Stimulated activated CD4-positive, alpha-beta T cell treated with anti-CD3 and anti-CD28 coated beads, Interleukin-2, amount 100 ng/mL, for 48 hours (primary cell): ENCODE measurements around the gene PORCN.

Experiments
- DNase-seq, 2 donors: peaks; one replicate each; pipeline ENCODE4 v3.0.0-alpha.2; 2020

Gene PORCN

DNA sequence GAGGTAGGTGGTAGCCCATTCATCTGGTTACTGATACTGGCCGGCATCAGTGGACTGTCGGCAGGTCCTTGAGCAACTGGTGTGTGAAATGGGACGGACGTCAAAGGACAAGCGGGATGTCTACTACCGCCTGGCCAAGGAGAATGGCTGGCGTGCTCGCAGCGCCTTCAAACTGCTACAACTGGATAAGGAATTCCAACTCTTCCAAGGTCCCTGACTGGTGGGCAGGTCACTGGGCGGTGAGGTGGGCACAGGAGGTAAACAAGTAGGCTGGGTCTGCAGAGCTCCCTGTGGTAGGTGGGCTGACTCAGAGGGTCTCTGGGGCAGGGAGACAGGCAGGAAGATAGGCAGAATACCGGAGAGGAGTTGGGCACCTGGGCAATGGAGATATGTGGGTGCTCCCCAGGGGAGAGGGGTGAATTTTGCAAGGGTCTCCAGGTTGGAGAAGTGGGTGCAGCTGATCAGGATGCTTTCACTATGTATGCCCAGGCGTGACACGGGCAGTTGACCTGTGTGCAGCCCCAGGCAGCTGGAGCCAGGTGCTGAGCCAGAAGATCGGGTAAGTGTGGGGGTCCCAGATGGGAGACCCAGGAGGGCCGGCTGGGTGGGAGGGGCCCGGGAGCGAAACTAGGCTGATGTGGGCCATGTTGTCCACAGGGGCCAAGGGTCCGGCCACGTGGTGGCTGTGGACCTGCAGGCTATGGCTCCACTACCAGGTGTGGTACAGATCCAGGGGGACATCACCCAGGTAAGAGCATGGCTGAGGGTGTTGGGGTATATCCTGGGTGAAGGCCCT, 30.6 kb upstream of the PORCN start:
- DNase-seq: no peak

DNA sequence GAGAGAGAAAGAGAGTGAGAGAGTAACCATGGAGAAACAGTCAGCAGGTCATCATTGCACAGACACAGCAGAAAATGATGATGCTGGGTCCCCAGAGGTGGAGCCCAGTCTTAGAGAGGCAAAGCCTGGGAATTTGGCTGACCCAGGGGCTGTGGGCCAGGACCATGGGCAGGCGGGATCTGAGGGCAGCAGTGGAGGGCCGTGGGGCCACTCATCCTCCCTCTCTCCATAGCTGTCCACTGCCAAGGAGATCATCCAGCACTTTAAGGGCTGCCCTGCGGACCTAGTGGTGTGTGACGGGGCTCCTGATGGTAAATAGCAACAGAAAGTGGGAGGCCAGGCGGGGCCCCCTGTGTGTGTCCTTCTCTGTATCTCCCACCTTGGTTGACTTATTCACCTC, 30.0 kb upstream of the PORCN start:
- no peak for DNase-seq

DNA sequence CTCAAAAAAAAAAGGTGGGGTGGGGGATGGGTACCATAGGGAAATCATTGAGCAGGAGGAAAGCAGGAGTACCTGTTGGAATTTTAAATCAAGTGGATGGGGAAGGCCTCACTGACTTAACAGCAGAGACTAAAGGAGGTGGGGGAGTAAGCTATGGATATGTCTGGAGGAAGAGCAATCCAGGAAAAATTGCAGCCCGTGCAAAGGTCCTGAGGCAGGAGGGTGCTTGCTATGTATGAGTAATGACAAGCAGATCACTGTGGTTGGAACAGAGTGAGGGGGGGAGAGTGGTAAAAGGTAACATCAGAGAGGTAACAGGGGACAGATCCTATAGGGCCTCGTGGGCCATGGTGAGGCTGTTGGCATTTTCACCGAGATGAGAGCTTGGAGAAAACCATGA, 28.6 kb upstream of the PORCN start:
- no peak for DNase-seq

DNA sequence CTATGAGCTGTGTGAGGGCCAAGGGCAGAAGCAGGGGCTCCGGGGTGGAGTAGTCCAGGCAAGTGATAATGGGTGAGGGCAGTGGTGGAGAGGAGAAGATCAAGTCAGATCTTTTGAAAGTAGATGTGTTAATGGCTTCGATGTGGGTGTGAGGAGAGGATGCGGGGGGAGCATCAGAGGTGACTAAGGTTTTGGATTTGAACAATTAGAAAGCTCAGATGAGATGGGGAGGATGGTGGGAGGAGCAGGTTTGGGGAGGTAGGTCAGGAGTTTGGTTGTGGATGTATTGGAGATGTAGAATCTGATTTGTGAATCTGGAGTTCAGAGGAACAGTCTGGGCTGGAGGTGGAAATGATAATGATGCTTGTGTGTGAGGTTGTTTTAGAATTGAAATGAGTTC, 28.2 kb upstream of the PORCN start:
- no peak for DNase-seq

DNA sequence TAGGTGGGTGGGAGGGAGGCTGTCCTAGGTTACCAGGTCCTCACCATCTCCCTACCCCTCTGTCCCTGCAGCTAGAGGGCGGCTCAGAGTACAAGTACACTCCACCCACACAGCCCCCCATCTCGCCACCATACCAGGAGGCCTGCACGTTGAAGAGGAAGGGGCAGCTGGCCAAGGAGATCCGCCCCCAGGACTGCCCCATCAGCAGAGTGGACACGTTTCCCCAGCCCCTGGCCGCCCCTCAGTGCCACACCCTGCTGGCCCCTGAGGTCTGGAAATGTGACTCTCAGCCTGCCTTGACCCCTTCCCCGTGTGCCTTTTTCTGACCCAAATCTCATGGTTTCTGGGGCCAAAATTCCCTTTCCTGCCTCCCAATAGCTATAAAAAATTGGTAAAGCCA, 26.3 kb upstream of the PORCN start:
- DNase-seq: no peak

DNA sequence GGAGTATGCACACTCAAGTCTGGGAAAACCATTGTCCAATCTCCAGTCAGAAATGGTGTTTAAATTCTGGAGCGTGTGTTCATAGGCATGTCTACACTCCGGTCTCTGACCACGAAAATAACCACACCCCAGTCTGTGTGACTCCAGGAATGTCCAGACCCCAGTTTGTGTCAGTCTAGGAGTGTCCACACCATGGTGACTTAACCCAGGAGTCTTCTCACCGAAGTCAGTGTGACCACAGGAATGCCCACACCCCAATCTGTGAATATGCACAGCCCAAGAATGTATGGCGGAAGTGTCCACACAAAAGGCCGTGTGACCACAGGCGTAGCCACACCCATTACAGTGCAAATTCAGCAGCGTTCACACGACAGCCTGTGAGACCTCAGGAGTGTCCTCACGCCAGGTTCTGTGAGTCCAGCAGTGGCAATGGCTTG, 21.4 kb upstream of the PORCN start:
- no peak for DNase-seq

DNA sequence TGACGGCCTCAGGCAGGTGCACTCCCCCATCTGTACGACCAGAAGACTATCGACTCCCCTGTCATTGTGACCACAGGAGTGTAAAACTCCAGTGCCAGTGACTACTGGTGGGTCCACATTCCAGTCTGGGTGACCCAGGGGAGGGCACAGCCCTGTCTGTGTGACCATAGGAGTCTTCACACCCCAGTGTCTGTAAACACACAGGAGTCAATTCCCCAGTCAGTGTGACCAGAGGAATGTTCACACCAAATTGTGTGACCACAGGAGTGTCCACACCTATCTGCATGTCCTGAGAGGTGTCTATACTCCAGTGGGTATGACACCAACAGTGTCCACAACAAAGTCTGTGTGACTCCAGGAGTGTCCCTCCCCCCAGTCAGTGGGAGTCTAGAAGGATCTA, 20.8 kb upstream of the PORCN start:
- no peak for DNase-seq

DNA sequence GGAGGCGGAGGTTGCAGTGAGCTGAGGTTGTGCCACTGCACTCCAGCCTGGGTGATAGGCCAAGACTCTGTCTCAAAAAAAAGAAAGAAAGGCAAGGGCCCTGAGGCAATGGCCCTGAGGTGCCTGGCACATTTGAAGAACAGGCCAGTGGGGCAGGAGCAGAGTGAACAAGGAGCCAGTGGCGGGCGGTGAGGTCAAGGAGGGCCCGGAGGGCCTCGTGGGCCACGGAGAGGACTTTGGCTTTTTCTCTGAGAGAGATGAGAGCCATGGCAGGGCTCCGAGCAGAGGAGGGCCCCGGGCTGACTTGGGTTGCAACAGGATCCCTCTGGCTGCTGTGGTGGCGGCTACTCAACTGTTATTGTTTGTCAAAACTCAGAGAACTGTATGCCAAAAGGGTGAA, 19.5 kb upstream of the PORCN start:
- DNase-seq: no peak

DNA sequence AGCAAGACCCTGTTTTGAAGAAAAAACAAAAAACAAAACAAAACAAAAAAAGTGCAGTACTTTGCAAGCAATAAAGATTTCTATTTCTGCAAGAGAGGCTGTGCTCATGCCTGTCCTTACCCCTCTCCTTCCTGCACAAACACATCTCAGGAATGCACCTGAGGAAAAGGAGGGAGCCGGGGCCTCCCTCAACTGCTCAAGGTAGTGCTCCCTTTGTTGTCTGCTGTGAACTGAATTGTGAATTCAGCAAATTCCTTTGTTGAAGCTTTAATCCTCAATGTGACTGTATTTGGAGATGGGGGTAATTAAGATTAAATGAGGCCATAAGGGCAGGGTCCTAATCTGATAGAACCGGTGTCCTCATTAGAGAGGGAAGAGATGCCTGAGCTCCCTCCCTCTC, 18.9 kb upstream of the PORCN start:
- no peak for DNase-seq

DNA sequence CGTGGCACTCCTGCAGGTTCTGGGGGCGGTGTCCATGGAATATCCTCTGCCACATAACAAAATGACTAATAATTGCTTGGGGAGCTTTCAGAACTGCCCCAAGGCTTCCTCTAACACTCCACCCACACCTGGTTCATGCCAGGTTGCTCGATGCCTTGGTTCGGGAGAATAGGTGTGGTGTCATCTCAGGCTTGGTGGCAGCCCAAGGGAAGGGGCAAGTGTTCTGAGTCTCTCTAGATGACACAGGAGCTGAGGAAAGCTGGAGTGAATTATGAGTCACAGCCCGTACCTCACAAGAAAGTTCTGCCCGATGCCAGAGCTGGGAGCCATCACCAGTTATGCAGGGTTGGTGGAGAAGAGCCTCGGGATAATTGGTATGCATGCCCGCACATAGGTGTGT, 18.1 kb upstream of the PORCN start:
- no peak for DNase-seq

DNA sequence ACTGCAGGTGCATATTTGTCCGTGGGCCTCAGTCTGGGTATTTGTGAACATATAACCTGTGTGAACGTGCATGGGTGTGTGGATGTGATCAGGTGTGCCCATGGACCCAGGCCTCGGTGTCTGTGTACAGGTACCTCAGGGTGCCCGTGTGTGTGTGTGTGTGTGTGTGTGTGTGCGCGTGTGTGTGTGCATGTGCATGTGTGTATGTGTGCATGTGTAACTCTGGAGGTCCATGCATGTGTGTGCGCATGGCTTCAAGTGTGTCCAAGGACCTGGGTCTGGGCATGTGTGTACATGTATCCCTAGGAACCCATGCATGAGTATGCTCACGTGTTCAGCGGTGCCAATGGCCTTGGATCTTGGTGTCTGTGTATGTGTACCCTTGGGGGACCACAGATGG, 17.0 kb upstream of the PORCN start:
- DNase-seq: no peak

DNA sequence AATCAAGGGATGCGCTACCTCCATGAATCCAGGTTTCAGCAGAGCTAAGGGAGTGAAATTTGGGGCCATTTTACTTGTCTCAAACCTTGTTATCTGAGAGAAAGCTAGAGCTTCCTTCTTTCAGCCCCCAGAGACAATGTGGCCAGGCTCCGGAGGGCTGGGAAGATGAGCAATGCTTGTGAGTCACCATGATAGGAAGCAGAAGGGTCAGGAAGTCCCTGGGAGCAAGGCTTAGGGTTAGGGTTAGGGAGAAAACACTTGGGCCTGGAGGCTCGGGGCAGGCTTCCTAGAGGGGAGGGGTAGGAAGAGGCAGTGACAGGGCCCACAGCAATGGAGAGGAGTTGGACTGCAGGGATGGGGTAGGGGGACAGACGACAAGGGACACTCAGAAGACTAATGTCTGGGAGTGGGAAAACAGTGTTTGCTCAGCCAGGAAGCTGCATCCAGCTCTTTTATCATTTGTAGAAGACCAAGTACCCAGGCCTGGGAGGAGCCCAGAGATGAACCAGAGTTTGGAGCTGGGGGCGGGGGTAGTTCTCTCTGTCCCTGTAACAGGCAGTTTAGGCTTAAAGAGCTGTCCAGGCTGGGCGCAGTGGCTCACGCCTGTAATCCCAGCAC, 16.4 kb upstream of the PORCN start:
- no peak for DNase-seq

DNA sequence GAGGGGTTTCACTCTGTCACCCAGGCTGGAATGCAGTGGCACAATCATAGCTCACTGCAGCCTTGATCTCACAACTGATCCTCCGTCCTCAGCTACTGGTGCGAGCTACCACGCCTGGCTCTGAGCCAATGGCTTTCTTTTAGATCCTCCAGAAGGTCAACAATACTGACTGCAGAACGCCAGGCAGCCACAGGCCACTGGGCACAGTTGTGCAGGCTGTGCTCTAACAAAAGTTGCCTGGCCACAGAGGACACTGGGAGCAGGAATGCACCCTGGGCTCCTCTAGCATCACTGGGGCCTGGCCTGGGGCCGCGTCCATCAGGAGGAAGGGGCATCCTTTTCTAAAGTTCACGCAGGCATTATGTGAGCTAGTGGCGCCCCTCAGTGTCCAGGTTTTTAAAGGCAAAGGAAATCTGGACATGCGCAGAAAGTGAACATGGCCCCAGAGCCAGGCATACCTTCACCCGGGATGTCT, 14.9 kb upstream of the PORCN start:
- no peak for DNase-seq

DNA sequence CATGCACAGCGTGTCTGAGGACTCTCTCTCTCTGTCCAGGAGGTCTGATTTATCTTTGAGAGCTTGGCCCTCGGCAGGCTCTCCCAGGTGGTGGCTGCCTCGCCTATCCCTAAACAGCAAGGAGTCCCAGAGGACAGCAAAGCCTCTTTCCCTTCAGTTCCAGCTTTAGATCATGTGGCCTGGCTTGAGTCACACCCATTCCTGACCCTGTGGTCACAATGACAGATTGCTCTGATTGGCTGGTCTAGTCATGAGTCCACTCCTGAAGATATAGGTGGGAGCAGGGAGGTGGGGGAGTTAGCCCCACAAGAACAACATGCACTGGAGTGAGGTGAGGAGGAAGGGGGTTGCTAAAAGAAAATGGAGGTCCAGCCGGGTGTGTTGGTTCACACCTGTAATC, 12.1 kb upstream of the PORCN start:
- no peak for DNase-seq

DNA sequence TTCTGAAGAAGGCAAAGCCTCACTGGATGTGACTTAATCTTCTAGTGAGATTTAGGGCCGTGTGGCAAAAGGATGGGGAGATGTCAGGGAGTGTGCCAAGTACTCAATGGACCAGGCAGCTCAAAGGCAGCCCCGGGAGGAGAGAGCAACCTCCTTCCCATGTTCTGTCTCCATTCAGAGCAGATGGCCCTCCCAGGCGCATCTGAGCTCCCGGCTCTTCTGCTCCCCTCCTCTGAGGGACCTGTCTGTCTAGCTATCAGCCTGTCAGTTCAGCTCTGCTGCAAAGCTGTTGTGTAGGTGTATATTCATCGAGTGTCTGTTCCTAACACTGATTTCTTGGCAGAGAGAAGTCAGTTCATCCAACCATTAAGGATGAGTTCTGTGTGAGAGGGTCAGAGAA, 10.9 kb upstream of the PORCN start:
- DNase-seq: no peak

DNA sequence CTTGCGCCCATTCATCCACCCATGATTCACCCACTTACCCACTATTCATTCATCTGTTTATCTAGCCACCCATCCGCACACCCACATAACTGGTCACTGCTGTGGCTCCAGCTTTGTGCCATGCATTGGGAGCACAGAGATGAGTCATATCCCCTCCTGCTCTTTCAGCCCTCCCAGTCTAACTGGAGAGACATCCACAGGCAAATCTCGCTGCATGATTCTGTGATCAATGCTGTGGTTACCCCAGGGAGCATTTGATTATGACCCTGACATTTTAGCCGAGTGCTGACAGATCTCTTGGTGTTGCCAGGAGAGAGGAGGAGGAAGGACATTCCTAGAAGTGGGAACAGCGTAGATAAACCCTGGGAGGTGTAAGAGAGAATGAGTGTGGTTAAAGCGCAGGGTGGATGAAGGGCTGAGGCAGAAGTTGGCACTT, 10.4 kb upstream of the PORCN start:
- DNase-seq: no peak

DNA sequence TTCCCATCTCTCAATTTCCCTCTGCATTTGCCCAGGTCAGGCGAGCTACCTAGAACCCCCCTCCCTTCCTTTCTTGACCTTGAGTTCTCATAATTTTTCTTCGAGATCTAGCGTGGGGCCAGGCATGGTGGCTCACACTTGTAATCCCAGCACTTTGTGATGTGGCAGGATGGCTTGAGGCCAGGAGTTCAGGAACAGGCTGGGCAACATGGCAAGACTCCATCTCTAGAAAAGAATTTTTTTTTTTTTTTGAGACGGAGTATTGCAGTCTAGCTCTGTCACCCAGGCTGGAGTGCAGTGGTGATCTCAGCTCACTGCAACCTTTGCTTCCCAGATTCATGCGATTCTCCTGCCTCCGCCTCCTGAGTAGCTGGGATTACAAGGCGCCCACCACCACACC, 4.5 kb upstream of the PORCN start:
- DNase-seq: no peak

DNA sequence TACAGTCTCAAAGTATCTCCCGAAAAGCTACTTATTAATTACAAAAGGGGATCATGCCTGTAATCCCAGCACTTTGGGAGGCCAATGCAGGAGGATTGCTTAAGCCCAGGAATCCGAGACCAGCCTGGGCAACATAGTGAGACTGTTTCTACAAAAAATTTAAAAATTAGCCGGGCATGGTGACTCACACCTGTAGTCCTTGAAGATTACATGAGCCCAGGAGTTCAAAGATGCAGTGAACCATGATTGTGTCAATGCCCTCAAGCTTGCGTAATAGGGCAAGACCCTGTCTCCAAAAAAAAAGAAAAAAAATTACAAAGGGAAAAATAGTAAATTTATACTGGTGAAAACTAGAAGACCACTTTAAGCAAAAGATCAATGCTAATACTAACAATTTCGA, 3.3 kb upstream of the PORCN start:
- DNase-seq: no peak

DNA sequence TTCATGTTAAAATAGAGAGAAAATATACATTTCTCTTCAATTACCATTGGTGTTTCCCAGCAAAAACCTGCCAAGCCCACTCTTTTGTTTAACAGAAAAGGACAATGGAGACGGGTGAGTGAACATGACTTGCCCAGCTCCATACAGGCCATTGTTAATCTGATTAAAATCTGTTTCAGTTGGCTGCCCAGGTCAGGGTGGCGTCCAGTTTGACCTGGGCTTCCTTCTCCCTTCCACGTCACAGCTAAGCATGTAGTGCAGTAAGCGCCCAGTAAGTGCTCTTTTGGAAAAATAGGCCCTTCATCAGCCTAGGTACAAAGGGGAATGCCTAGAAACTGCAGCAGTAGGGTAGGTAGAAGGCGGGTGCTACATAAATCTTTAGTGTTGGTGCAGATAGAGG, 1.5 kb upstream of the PORCN start:
- no peak for DNase-seq

DNA sequence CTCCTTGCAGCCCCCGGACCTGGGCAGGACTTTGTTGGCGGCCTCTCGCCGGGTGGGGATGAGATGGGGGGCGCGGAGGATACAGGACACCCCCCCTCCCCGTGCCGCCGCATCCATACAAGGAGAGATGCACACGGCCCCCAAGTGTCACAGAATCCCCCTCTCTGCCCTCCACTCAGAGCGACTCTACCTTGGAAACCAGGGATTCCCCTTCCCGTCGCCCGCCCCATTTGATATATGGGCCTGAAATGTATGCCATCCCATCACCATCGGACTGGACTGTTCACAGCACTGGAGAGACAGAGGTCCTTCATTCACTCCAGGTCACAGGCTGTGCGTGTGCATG, 426 bp downstream of the PORCN start:
- no peak for DNase-seq

DNA sequence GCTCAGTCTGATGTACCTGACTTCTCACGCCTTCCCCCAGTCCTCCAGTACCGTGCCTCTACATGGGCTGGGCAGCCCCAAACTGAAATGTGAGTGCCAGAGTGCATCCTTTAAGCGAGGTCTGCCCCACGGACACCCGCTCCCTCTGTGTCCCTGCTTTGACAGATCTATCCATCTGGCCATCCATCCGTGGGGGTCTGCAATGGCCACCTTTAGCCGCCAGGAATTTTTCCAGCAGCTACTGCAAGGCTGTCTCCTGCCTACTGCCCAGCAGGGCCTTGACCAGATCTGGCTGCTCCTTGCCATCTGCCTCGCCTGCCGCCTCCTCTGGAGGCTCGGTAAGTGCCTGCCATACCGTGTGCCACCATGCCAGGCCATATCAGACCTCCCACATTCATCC, 827 bp downstream of the PORCN start:
- DNase-seq: no peak

DNA sequence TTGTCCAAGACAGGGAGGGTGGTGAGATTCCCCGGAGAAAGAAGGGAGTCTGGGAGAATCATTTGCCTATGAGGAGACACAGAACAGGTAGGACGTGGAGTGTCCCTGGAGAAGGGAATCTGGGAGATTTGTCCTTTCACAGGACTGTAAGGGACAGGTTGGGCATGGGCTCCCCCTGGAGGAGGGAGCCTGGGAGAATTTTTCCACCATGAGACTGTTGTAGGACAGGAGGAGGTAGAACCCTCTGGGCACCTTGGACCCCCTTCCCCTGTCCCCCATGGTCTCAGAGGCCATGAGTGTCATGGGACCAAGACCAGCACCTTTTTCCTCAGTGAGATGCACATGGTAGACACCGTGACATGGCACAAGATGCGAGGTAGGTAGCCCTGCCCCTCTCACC, 2.8 kb downstream of the PORCN start:
- no peak for DNase-seq

DNA sequence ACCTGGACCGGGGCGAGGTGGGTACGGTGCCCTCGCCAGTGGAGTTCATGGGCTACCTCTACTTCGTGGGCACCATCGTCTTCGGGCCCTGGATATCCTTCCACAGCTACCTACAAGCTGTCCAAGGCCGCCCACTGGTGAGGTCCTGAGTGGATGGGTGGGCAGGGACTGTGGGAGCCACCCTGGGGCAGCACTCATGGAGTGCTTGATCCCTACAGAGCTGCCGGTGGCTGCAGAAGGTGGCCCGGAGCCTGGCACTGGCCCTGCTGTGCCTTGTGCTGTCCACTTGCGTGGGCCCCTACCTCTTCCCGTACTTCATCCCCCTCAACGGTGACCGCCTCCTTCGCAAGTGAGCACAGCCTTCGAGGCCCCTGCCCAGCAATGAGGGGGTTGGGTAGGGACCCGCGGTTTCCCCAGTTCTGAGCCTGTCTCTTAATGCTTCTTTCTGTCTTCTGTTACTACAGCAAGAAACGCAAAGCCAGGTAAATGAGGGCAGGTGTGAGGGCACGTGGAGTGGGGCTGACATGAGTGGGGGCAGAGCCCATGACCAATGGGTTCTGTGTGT, 3.7 kb downstream of the PORCN start:
- DNase-seq: no peak

DNA sequence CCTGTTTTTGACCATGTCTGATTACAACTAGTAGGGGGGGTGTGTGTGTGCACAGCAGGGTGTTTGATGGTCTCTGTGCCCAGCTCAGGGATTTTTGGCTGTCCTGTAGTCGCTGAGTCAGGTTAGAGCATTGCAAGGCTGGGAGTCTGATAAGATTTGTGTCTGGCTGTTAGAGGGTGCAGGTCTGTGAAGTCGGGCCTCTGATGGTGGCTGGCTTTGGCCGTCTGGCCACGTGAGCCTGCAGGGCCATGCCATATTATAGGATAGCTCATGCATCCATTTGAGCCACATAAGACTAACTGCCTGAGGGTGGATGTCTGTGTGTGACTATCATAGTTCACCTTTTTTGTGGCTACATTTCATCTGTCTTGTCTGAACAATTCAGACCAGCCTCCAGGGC, 4.9 kb downstream of the PORCN start:
- DNase-seq: no peak
